B cell (primary cell): ENCODE results near the gene GRIPAP1.

Source experiments
- EZH2 ChIP-seq: IDR thresholded peaks from 2 replicates; pipeline ENCODE4 v1.6.1; 2012; ENCODE audit warnings: borderline replicate concordance, low read depth, mild to moderate bottlenecking, moderate library complexity, low read length; ENCODE audit not compliant: insufficient read depth, poor library complexity, severe bottlenecking
- TF ChIP-seq, protein P1 (sequence below): fragments of 200-600 bp; IDR thresholded peaks from one replicate; pipeline ENCODE4 v1.8.0; 2022; ENCODE audit warnings: antibody characterized with exemption, mild to moderate bottlenecking

DNA sequence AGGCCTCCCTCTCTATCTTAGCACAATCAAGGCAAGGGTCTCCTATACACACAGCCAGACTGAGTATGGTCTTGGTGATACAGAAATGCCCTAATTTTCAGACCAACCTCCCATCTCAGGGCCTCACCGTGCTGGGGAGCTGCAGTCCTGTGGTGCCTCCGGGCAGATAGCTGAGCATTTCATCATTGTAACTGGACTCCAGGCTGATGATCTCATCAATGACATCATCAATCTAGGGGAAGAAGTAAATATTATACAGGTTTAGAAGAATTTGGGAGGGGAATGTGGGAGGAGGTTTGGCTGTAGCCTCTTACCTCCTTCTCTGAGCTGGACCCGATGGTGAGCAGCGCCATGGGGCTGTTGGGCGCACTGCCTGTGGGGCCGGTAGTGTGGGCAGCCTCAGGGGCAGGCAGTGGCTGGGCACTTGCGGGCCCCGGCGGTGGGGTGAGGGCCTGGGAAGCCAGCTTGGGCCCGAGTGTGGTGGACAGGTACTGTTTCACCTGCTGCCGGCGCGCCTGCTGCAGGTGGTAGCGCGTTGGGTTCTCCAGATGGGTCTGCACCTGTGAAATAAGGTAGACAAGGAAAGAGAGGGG is 35.9 kb upstream of the GRIPAP1 start:
- TF ChIP-seq, protein P1, sequence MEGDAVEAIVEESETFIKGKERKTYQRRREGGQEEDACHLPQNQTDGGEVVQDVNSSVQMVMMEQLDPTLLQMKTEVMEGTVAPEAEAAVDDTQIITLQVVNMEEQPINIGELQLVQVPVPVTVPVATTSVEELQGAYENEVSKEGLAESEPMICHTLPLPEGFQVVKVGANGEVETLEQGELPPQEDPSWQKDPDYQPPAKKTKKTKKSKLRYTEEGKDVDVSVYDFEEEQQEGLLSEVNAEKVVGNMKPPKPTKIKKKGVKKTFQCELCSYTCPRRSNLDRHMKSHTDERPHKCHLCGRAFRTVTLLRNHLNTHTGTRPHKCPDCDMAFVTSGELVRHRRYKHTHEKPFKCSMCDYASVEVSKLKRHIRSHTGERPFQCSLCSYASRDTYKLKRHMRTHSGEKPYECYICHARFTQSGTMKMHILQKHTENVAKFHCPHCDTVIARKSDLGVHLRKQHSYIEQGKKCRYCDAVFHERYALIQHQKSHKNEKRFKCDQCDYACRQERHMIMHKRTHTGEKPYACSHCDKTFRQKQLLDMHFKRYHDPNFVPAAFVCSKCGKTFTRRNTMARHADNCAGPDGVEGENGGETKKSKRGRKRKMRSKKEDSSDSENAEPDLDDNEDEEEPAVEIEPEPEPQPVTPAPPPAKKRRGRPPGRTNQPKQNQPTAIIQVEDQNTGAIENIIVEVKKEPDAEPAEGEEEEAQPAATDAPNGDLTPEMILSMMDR, result no peak
- TF ChIP-seq EZH2, result no peak
